Left ventricle myocardium inferior (tissue), 1 donor: ENCODE results near the gene TMCC2. TPM values are rescaled to one million over a fixed set of nuclear protein-coding genes. Genes with fewer than 3 reads are reported as not detected.

Experiments used
- DNase-seq: peaks from one replicate; pipeline ENCODE4 v3.0.0-alpha.2; 2020
- H3K27ac ChIP-seq: fragments of 200-600 bp; replicated peaks from 2 replicates; pipeline ENCODE4 v1.8.0; 2021
- H3K27me3 ChIP-seq: fragments of 200-600 bp; 2 replicates; pipeline ENCODE4 v1.8.0; 2021; ENCODE audit warnings: low read depth
- H3K36me3 ChIP-seq: fragments of 200-600 bp; 2 replicates; pipeline ENCODE4 v1.8.0; 2021
- H3K4me1 ChIP-seq: fragments of 200-600 bp; 2 replicates; pipeline ENCODE4 v1.8.0; 2021
- H3K4me3 ChIP-seq: fragments of 200-600 bp; 2 replicates; pipeline ENCODE4 v1.8.0; 2021; ENCODE audit warnings: mild to moderate bottlenecking, moderate library complexity
- H3K9me3 ChIP-seq: fragments of 200-600 bp; replicated peaks from 2 replicates; pipeline ENCODE4 v1.8.0; 2021
- CTCF ChIP-seq: fragments of 200-600 bp; IDR thresholded peaks from 2 replicates; pipeline ENCODE4 v1.8.0; 2021; ENCODE audit warnings: antibody characterized with exemption, mild to moderate bottlenecking, borderline replicate concordance
- intact Hi-C: fragments of 100-400 bp; cut with micrococcal nuclease; formaldehyde crosslinking; loops from one replicate; pipeline ENCODE4 v1.11.0; 2022
- total RNA-seq: library from RNA; stranded (reverse); fragmentation: NEBNext Ultra II Directional; extraction: Animal tissue kit (Norgen Biotek cat#: 25700); gene quantifications from one replicate; pipeline ENCODE4 v1.2.1, GENCODE V29; 2021
- donor health status: DM: no; HTN: yes; CAD: no; lungs with severe emphysema.

The TMCC2 gene
- total RNA-seq, 1 donor from 2014 or later, result 2.5 TPM

GRCh38 chr1:205241366-205242030 is 13.8 kb downstream of the TMCC2 start:
- Histone ChIP-seq H3K27me3 (peaks cover 45% of the 10 kb centered on the region), H3K4me3 (no peak overlapping the region), H3K36me3 (peaks cover 6% of the 10 kb centered on the region), H3K9me3 (no peaks in the 10 kb centered on the region), H3K27ac (no peak overlapping the region), H3K4me1 (peaks cover 14% of the 10 kb centered on the region)
- TF ChIP-seq CTCF, result no peak
- intact Hi-C loops, result no loop called here
- DNase-seq, result no peak

- no peak overlapping the region for H3K4me3 ChIP-seq
- no peak overlapping the region for H3K27ac ChIP-seq
- H3K4me1 ChIP-seq, result peaks cover 20% of the 10 kb centered on the region
- peaks cover 6% of the 10 kb centered on the region for H3K36me3 ChIP-seq
- no peak for DNase-seq
- no peak for TF ChIP-seq CTCF
- peaks cover 31% of the 10 kb centered on the region for H3K27me3 ChIP-seq
- intact Hi-C loops, result no loop called here
- H3K9me3 ChIP-seq, result no peaks in the 10 kb centered on the region
Observed at GRCh38 chr1:205243350-205244191, 15.8 kb downstream of the TMCC2 start.

GRCh38 chr1:205244384-205244783 is 16.6 kb downstream of the TMCC2 start:
- intact Hi-C loops, result no loop called here

GRCh38 chr1:205245096-205245495 is 17.4 kb downstream of the TMCC2 start:
- Histone ChIP-seq H3K9me3 (no peaks in the 10 kb centered on the region), H3K36me3 (peaks cover 6% of the 10 kb centered on the region), H3K27ac (no peak overlapping the region), H3K4me3 (no peak overlapping the region), H3K27me3 (peaks cover 21% of the 10 kb centered on the region), H3K4me1 (peaks cover 33% of the 10 kb centered on the region)
- no peak for TF ChIP-seq CTCF
- intact Hi-C loops, result no loop called here
- no peak for DNase-seq

More at GRCh38 chr1:205244384-205244783, 16.6 kb downstream of the TMCC2 start:
- no peak for DNase-seq
- no peak for TF ChIP-seq CTCF
- Histone ChIP-seq H3K27ac (no peak overlapping the region), H3K4me1 (peaks cover 29% of the 10 kb centered on the region), H3K9me3 (no peaks in the 10 kb centered on the region), H3K4me3 (no peak overlapping the region), H3K27me3 (peaks cover 24% of the 10 kb centered on the region), H3K36me3 (peaks cover 6% of the 10 kb centered on the region)

- H3K27me3 ChIP-seq, result peaks cover 20% of the 10 kb centered on the region
- H3K27ac ChIP-seq, result no peak overlapping the region
- intact Hi-C loops, result no loop called here
- H3K36me3 ChIP-seq, result peaks cover 5% of the 10 kb centered on the region
- TF ChIP-seq CTCF, result no peak
- no peak overlapping the region for H3K4me3 ChIP-seq
- no peak for DNase-seq
- peaks cover 33% of the 10 kb centered on the region for H3K4me1 ChIP-seq
- no peaks in the 10 kb centered on the region for H3K9me3 ChIP-seq
Observed at GRCh38 chr1:205246351-205247119, 18.8 kb downstream of the TMCC2 start.
